K562 (cell line): ENCODE results near the gene RNF4. TPM values are rescaled to one million over a fixed set of nuclear protein-coding genes. Genes with fewer than 3 reads are reported as not detected.

ENCODE experiments used
- ATAC-seq: fragments of 200-7000 bp; cut with Tn5 transposase; 3 replicates; pipeline ENCODE4 v1.9.1; 2020; ENCODE audit warnings: moderate library complexity
- BruUV-seq: library from RNA; stranded (reverse); fragments of 400-500 nt; replicated peaks from 2 replicates; lab custom pipeline; 2021; lab: Mats Ljungman, UMichigan
- CTCF ChIA-PET: fragments of 300-600 bp; formaldehyde crosslinking; extraction: SDS; loops from one replicate; lab custom pipeline; 2021; ENCODE audit warnings: low intra/inter-chr PET ratio; lab: Yijun Ruan, JAX
- POLR2A ChIA-PET: fragments of 300-600, 350-650 bp; sonication (Branson Sonifier 250); formaldehyde crosslinking; extraction: SDS; loops from one replicate; lab custom pipeline; 2021; ENCODE audit warnings: antibody characterized with exemption, inconsistent platforms; lab: Yijun Ruan, JAX
- DNase-seq, 4 experiments: peaks; one replicate each; pipeline versions ENCODE4 v3.0.0 to v3.0.0-alpha.2; 2011 to 2018; ENCODE audit warnings: low spot score in 3 of 4, mixed read lengths in 3 of 4; ENCODE audit errors: extremely low read depth in 1 of 4
- FAIRE-seq: peaks from 2 replicates; lab custom pipeline; 2011; peaks lifted over from hg19 to GRCh38; lab: Jason Lieb, UNC
- H2AFZ ChIP-seq: 2 replicates; pipeline ENCODE4 v1.6.0; 2011; ENCODE audit warnings: low read depth, low read length, control low read depth, inconsistent platforms
- H3K27ac ChIP-seq: fragments of 200-600 bp; 3 replicates; pipeline ENCODE4 v1.8.0; 2011; ENCODE audit warnings: low read depth, mild to moderate bottlenecking, control low read depth, inconsistent platforms, low read length, moderate library complexity, mixed read lengths; ENCODE audit errors: extremely low read depth
- H3K27me3 ChIP-seq, 2 experiments: fragments of 300-600 bp in 1 of 2; 2 replicates in 1 of 2; 3 replicates in 1 of 2; pipeline versions ENCODE4 v1.6.0 to v1.8.0; 2011; ENCODE audit warnings: inconsistent platforms in 2 of 2, low read length in 2 of 2, mild to moderate bottlenecking in 1 of 2, mixed read lengths in 1 of 2, moderate library complexity in 1 of 2; ENCODE audit not compliant: control insufficient read depth in 2 of 2, insufficient read depth in 2 of 2
- H3K36me3 ChIP-seq: fragments of 300-600 bp; 3 replicates; pipeline ENCODE4 v1.8.0; 2011; ENCODE audit warnings: mild to moderate bottlenecking, low read length, inconsistent platforms; ENCODE audit not compliant: control insufficient read depth, insufficient read depth
- H3K4me1 ChIP-seq, 2 experiments: fragments of 200-600 bp in 1 of 2; replicated peaks in 1 of 2; 2 replicates in 1 of 2; 3 replicates in 1 of 2; pipeline versions ENCODE4 v1.5.1 to v1.8.0; 2011; ENCODE audit warnings: inconsistent platforms in 2 of 2, low read length in 2 of 2, mild to moderate bottlenecking in 1 of 2, mixed read lengths in 1 of 2, moderate library complexity in 1 of 2; ENCODE audit not compliant: control insufficient read depth in 2 of 2, insufficient read depth in 2 of 2
- H3K4me2 ChIP-seq: 2 replicates; pipeline ENCODE4 v1.6.1; 2011; ENCODE audit warnings: low read length, control low read depth, inconsistent platforms, mixed read lengths; ENCODE audit not compliant: insufficient read depth
- H3K4me3 ChIP-seq: fragments of 200-600 bp; sonication (generic), shearing (Covaris generic); 2 replicates; pipeline ENCODE4 v1.5.1; 2016; ENCODE audit warnings: control low read depth, inconsistent platforms
- H3K79me2 ChIP-seq: fragments of 200-600 bp; 3 replicates; pipeline ENCODE4 v1.8.0; 2011; ENCODE audit warnings: low read length, inconsistent platforms; ENCODE audit not compliant: control insufficient read depth, insufficient read depth
- H3K9ac ChIP-seq, 2 experiments: 2 replicates each; pipeline versions ENCODE4 v1.6.0 to v1.6.1; 2011; ENCODE audit warnings: low read depth in 2 of 2, low read length in 2 of 2, control low read depth in 1 of 2, inconsistent platforms in 1 of 2, mild to moderate bottlenecking in 1 of 2, mixed read lengths in 1 of 2; ENCODE audit not compliant: insufficient read depth in 1 of 2
- H3K9me1 ChIP-seq: one replicate; pipeline ENCODE4 v1.6.0; 2011; ENCODE audit warnings: inconsistent platforms, mild to moderate bottlenecking, low read length, moderate library complexity; ENCODE audit not compliant: control insufficient read depth, insufficient read depth
- H3K9me3 ChIP-seq: replicated peaks from 2 replicates; pipeline ENCODE4 v1.5.1; 2011; ENCODE audit warnings: low read depth, low read length, inconsistent platforms; ENCODE audit not compliant: control insufficient read depth, insufficient read depth
- H4K20me1 ChIP-seq: replicated peaks from 2 replicates; pipeline ENCODE4 v1.6.1; 2011; ENCODE audit warnings: low read length, inconsistent platforms, mixed read lengths; ENCODE audit not compliant: control insufficient read depth, insufficient read depth
- GABPB1 ChIP-seq: sonication (generic); formaldehyde crosslinking; IDR thresholded peaks from 2 replicates; pipeline ENCODE4 v1.8.0; 2022; ENCODE audit warnings: mild to moderate bottlenecking, missing genetic modification reagents
- HNRNPUL1 ChIP-seq: fragments of 200-400 bp; formaldehyde crosslinking; IDR thresholded peaks from 2 replicates; pipeline ENCODE4 v1.6.1; 2017; ENCODE audit warnings: low read length
- POLR2G ChIP-seq: fragments of 200-400 bp; formaldehyde crosslinking; IDR thresholded peaks from 2 replicates; pipeline ENCODE4 v1.6.1; 2017; ENCODE audit warnings: low read depth, mild to moderate bottlenecking, antibody characterized with exemption, low read length, moderate library complexity
- RAD51 ChIP-seq: fragments of 450-650 bp; IDR thresholded peaks from 2 replicates; pipeline ENCODE4 v1.7.1; 2016; ENCODE audit warnings: low read depth, mild to moderate bottlenecking, borderline replicate concordance
- RBM34 ChIP-seq: fragments of 200-400 bp; formaldehyde crosslinking; IDR thresholded peaks from 2 replicates; pipeline ENCODE4 v1.6.1; 2018; ENCODE audit warnings: low read length, borderline replicate concordance; ENCODE audit not compliant: insufficient read depth
- SMARCE1 ChIP-seq: fragments of 450-650 bp; IDR thresholded peaks from 2 replicates; pipeline ENCODE4 v1.7.1; 2016; ENCODE audit warnings: mild to moderate bottlenecking
- TBL1XR1 ChIP-seq, 2 experiments: IDR thresholded peaks; 2 replicates each; pipeline ENCODE4 v1.6.1; 2012; ENCODE audit warnings: improper control_type of control experiment in 2 of 2, low read length in 2 of 2, mild to moderate bottlenecking in 1 of 2
- TOE1 ChIP-seq, 2 experiments: fragments of 450-650 bp in 1 of 2; sonication (generic) in 1 of 2; formaldehyde crosslinking in 1 of 2; IDR thresholded peaks; 2 replicates each; pipeline versions ENCODE4 v1.7.1 to v1.8.0; 2016 to 2022; ENCODE audit warnings: borderline replicate concordance in 2 of 2, mild to moderate bottlenecking in 2 of 2, antibody characterized with exemption in 1 of 2, inconsistent platforms in 1 of 2, low read depth in 1 of 2, missing genetic modification reagents in 1 of 2, moderate library complexity in 1 of 2
- ZNF316 ChIP-seq: fragments of 450-650 bp; IDR thresholded peaks from 2 replicates; pipeline ENCODE4 v1.6.1; 2016
- ZNF436 ChIP-seq: fragments of 250-450, 450-650 bp; sonication (Bioruptor Pico); formaldehyde crosslinking; IDR thresholded peaks from 2 replicates; pipeline ENCODE4 v1.7.0; 2020; ENCODE audit warnings: mild to moderate bottlenecking
- WGBS: fragments of 100-300 bp; shearing (Covaris generic); methylation state at CpG from one replicate; pipeline ENCODE4 v1.1.6; 2016; ENCODE audit warnings: low coverage, mixed read lengths; ENCODE audit not compliant: insufficient coverage; ENCODE audit errors: missing lambda C conversion rate; 5-methylcytosine and 5-hydroxymethylcytosine counted together
- in situ Hi-C: fragments of 300-500 bp; cut with MboI; formaldehyde crosslinking; loops from 4 replicates; pipeline ENCODE4 v1.15.0; 2018; ENCODE audit warnings: inconsistent platforms, mixed read lengths
- intact Hi-C: fragments of 100-400 bp; cut with micrococcal nuclease; formaldehyde crosslinking; loops from 2 replicates; pipeline ENCODE4 v1.14.2; 2022
- polyA plus RNA-seq, 8 experiments: library from polyadenylated mRNA; depleted of rRNA in 4 of 8; stranded (reverse) in 5 of 8; unstranded in 3 of 8; fragments of >200 nt; fragmentation: Nextera tagmentation in 2 of 8; fragmentation: Illumina TruSeq in 1 of 8; extraction: Ambion mirVana in 2 of 8; extraction: Trizol in 1 of 8; gene quantifications; 2 replicates each; pipeline versions ENCODE4 v1.2.1 to v1.2.3, GENCODE V29; 2011 to 2014; ENCODE audit warnings: inconsistent platforms in 1 of 8, missing spikeins in 1 of 8
- total RNA-seq, 7 experiments: library from RNA; depleted of rRNA in 6 of 7; stranded (reverse); fragments of >200 nt in 6 of 7; fragmentation: Illumina TruSeq in 2 of 7; extraction: Trizol in 2 of 7; gene quantifications; 2 replicates each; pipeline versions ENCODE4 v1.2.1 to v1.2.3, GENCODE V29; 2011 to 2021; ENCODE audit warnings: low replicate concordance in 1 of 7
- TF ChIP-seq, protein P1 (sequence below): sonication (generic); formaldehyde crosslinking; IDR thresholded peaks from 2 replicates; pipeline ENCODE4 v1.8.1; 2023; ENCODE audit warnings: mild to moderate bottlenecking, missing genetic modification reagents
- TF ChIP-seq, protein P2 (sequence below), 2 experiments: fragments of 450-650 bp; IDR thresholded peaks; 2 replicates each; pipeline ENCODE4 v1.6.1; 2018; ENCODE audit warnings: mild to moderate bottlenecking in 2 of 2, low read depth in 1 of 2; ENCODE audit not compliant: partially characterized antibody in 2 of 2
- TF ChIP-seq, protein P3 (sequence below): sonication (generic); formaldehyde crosslinking; IDR thresholded peaks from 2 replicates; pipeline ENCODE4 v1.8.0; 2023; ENCODE audit warnings: mild to moderate bottlenecking, missing genetic modification reagents

Gene RNF4
- total and polyA plus RNA-seq, 9 of the 15 experiments (the other 6 are each of a cell fraction or from before 2014, with no cell fraction given) = 19.2 to 59.3 (median 44.8) TPM

DNA sequence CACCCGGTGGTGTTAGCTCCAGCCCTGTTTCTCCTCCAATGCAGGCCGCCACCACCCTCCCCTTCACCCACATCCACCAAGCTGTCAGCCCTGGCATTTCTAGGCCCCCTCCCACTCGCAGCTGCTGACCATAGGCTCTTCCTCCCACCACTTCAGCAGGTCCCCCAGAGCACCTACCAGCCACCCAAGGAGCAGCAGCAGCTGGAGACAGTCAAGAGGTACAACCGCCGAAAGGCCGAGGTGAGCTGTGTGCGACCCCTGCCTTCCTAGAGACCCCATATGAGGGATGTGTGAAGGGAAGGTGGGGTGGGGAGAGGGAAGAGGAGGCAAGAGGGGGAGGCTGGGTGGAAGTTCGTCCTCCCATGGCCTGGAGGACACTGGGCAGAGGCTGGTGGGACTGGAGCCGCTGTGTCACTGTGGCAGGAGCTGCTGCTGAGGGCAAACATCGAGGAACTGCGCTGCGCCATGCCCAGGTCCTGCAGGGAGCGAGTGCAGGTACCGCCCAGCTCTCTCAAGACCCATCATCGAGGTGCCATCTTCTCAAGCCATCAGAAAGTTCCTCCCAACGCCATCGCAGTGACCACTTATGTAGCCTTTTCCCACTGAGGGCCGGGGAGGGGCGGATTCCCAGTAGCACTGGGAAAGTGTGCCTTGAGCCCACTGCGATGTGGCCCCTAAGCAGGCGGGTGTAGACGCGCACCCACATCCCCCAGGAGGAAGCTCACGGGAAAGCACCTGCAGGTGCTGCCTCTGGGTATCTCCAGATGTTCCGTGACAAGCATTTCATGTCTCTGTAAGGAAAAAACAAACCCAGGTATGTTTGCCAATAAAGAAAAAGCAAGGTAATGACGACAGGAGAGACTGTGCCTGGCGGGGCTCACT lies 19.2 kb upstream of the RNF4 start:
- no peak overlapping the region for H3K4me2 ChIP-seq
- 10% methylated on average over 26 of the region's 27 CpGs for WGBS
- H2AFZ ChIP-seq = no peak overlapping the region
- no peaks in the 10 kb centered on the region for H3K79me2 ChIP-seq
- FAIRE-seq (no peak), DNase-seq (no peak), ATAC-seq (no peak)
- no TSS peak for BruUV-seq
- H3K9ac ChIP-seq = peak overlapping the region in 1 of 2 experiments; percentile 8; a peak in 1 of 4 replicates
- H3K9me1 ChIP-seq = no peaks in the 10 kb centered on the region
- H3K27me3 ChIP-seq = peaks cover 20 to 45% of the 10 kb centered on the region in 2 experiments; a peak in 4 of 5 replicates
- in situ Hi-C loops = loop anchor here (10.0 kb wide), 1 partner anchor 225 kb away; no protein-coding TSS in a partner anchor
- CTCF ChIA-PET = no interaction called here
- POLR2A ChIA-PET = interaction anchor here (0.7 to 1.9 kb wide), 5 partner anchors 17 to 878 kb away, joined by 3 to 4 read pairs (median 3); no protein-coding TSS in a partner anchor
- intact Hi-C loops = no loop called here
- peaks cover 8% of the 10 kb centered on the region; the same call in 1 of the 2 replicates for H4K20me1 ChIP-seq
- no peaks in the 10 kb centered on the region for H3K9me3 ChIP-seq
- H3K27ac ChIP-seq = no peak overlapping the region
- H3K4me1 ChIP-seq = peaks cover 0 to 28% of the 10 kb centered on the region in 2 experiments; a peak in 2 of 5 replicates
- H3K4me3 ChIP-seq = no peak overlapping the region
- no peaks in the 10 kb centered on the region for H3K36me3 ChIP-seq
- TF ChIP-seq RBM34 (no peak), ZNF436 (no peak), TBL1XR1 (IDR thresholded peaks at IDR 0.05; ENCODE audit: low read length in 2 of 2) (no peak), SMARCE1 (no peak), HNRNPUL1 (no peak), POLR2G (no peak), GABPB1 (CRISPR knock-in tag) (no peak), ZNF316 (no peak), RAD51 (no peak), TOE1 (IDR thresholded peaks at IDR 0.05; ENCODE audit: borderline replicate concordance) (no peak), TOE1 (CRISPR knock-in tag; IDR thresholded peaks at IDR 0.05; ENCODE audit: borderline replicate concordance, low read depth) (no peak)
- TF ChIP-seq, protein P1, sequence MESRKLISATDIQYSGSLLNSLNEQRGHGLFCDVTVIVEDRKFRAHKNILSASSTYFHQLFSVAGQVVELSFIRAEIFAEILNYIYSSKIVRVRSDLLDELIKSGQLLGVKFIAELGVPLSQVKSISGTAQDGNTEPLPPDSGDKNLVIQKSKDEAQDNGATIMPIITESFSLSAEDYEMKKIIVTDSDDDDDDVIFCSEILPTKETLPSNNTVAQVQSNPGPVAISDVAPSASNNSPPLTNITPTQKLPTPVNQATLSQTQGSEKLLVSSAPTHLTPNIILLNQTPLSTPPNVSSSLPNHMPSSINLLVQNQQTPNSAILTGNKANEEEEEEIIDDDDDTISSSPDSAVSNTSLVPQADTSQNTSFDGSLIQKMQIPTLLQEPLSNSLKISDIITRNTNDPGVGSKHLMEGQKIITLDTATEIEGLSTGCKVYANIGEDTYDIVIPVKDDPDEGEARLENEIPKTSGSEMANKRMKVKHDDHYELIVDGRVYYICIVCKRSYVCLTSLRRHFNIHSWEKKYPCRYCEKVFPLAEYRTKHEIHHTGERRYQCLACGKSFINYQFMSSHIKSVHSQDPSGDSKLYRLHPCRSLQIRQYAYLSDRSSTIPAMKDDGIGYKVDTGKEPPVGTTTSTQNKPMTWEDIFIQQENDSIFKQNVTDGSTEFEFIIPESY (CRISPR knock-in tag) = no peak
- TF ChIP-seq, protein P2, sequence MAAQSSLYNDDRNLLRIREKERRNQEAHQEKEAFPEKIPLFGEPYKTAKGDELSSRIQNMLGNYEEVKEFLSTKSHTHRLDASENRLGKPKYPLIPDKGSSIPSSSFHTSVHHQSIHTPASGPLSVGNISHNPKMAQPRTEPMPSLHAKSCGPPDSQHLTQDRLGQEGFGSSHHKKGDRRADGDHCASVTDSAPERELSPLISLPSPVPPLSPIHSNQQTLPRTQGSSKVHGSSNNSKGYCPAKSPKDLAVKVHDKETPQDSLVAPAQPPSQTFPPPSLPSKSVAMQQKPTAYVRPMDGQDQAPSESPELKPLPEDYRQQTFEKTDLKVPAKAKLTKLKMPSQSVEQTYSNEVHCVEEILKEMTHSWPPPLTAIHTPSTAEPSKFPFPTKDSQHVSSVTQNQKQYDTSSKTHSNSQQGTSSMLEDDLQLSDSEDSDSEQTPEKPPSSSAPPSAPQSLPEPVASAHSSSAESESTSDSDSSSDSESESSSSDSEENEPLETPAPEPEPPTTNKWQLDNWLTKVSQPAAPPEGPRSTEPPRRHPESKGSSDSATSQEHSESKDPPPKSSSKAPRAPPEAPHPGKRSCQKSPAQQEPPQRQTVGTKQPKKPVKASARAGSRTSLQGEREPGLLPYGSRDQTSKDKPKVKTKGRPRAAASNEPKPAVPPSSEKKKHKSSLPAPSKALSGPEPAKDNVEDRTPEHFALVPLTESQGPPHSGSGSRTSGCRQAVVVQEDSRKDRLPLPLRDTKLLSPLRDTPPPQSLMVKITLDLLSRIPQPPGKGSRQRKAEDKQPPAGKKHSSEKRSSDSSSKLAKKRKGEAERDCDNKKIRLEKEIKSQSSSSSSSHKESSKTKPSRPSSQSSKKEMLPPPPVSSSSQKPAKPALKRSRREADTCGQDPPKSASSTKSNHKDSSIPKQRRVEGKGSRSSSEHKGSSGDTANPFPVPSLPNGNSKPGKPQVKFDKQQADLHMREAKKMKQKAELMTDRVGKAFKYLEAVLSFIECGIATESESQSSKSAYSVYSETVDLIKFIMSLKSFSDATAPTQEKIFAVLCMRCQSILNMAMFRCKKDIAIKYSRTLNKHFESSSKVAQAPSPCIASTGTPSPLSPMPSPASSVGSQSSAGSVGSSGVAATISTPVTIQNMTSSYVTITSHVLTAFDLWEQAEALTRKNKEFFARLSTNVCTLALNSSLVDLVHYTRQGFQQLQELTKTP (IDR thresholded peaks at IDR 0.05; ENCODE audit: low read depth in 1 of 2, partially characterized antibody in 2 of 2) = no peak
- TF ChIP-seq, protein P3, sequence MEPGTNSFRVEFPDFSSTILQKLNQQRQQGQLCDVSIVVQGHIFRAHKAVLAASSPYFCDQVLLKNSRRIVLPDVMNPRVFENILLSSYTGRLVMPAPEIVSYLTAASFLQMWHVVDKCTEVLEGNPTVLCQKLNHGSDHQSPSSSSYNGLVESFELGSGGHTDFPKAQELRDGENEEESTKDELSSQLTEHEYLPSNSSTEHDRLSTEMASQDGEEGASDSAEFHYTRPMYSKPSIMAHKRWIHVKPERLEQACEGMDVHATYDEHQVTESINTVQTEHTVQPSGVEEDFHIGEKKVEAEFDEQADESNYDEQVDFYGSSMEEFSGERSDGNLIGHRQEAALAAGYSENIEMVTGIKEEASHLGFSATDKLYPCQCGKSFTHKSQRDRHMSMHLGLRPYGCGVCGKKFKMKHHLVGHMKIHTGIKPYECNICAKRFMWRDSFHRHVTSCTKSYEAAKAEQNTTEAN = no peak
